OCI-LY1 (cell line): ENCODE measurements around the gene MYRF.

Source experiments
- H2AFZ ChIP-seq: fragments of 200-600 bp; sonication (generic), shearing (Covaris generic); 2 replicates; pipeline ENCODE4 v1.6.0; 2014; ENCODE audit warnings: antibody characterized with exemption, mild to moderate bottlenecking, low read length
- H3F3A ChIP-seq: fragments of 200-600 bp; sonication (generic), shearing (Covaris generic); 2 replicates; pipeline ENCODE4 v1.6.0; 2014; ENCODE audit warnings: mild to moderate bottlenecking, antibody characterized with exemption, low read length, moderate library complexity; ENCODE audit not compliant: insufficient read depth
- H3K27ac ChIP-seq: fragments of 200-600 bp; sonication (generic); 2 replicates; pipeline ENCODE4 v1.5.1; 2014; ENCODE audit warnings: low read length, mixed run types, mild to moderate bottlenecking, low read depth; ENCODE audit not compliant: poor library complexity, severe bottlenecking
- H3K27me3 ChIP-seq: fragments of 200-600 bp; sonication (generic); 2 replicates; pipeline ENCODE4 v1.6.0; 2014; ENCODE audit warnings: antibody characterized with exemption, mild to moderate bottlenecking, low read length, moderate library complexity; ENCODE audit not compliant: insufficient read depth
- H3K36me3 ChIP-seq: fragments of 200-600 bp; sonication (generic); 2 replicates; pipeline ENCODE4 v1.6.1; 2014; ENCODE audit warnings: mild to moderate bottlenecking, antibody characterized with exemption, low read length, moderate library complexity, mixed read lengths; ENCODE audit not compliant: insufficient read depth
- H3K4me1 ChIP-seq: fragments of 200-600 bp; sonication (generic); 2 replicates; pipeline ENCODE4 v1.5.1; 2014; ENCODE audit warnings: mild to moderate bottlenecking, low read length, moderate library complexity; ENCODE audit not compliant: insufficient read depth, severe bottlenecking
- H3K4me2 ChIP-seq: fragments of 200-600 bp; sonication (generic), shearing (Covaris generic); 2 replicates; pipeline ENCODE4 v1.6.1; 2014; ENCODE audit warnings: low read length
- H3K4me3 ChIP-seq: fragments of 200-600 bp; sonication (generic); 2 replicates; pipeline ENCODE4 v1.5.1; 2014; ENCODE audit warnings: low read length, low read depth, mild to moderate bottlenecking, mixed read lengths; ENCODE audit not compliant: poor library complexity, severe bottlenecking
- H3K79me2 ChIP-seq: fragments of 200-600 bp; shearing (Covaris generic); 2 replicates; pipeline ENCODE4 v1.6.1; 2016; ENCODE audit warnings: mixed run types, low read length, mixed read lengths; ENCODE audit not compliant: insufficient read depth
- H3K9ac ChIP-seq: fragments of 200-600 bp; sonication (generic), shearing (Covaris generic); 2 replicates; pipeline ENCODE4 v1.6.1; 2014; ENCODE audit warnings: mild to moderate bottlenecking, low read length, mixed read lengths
- H3K9me2 ChIP-seq: fragments of 200-600 bp; sonication (generic), shearing (Covaris generic); 2 replicates; pipeline ENCODE4 v1.6.1; 2014; ENCODE audit warnings: low read depth, mild to moderate bottlenecking, low read length, mixed read lengths
- H3K9me3 ChIP-seq: fragments of 200-600 bp; shearing (Covaris generic); 2 replicates; pipeline ENCODE4 v1.6.1; 2014; ENCODE audit warnings: low read length, mixed read lengths
- H4K20me1 ChIP-seq: fragments of 200-600 bp; sonication (generic), shearing (Covaris generic); 2 replicates; pipeline ENCODE4 v1.6.0; 2016; ENCODE audit warnings: mild to moderate bottlenecking, low read length; ENCODE audit not compliant: insufficient read depth
- EZH2 ChIP-seq: fragments of 200-600 bp; sonication (generic), shearing (Covaris generic); IDR thresholded peaks from 2 replicates; pipeline ENCODE4 v1.8.0; 2017; ENCODE audit warnings: borderline replicate concordance, mixed run types, mild to moderate bottlenecking, antibody characterized with exemption, low read length, moderate library complexity, mixed read lengths
- TF ChIP-seq, protein P1 (sequence below): fragments of 200-600 bp; sonication (generic), shearing (Covaris generic); IDR thresholded peaks from 2 replicates; pipeline ENCODE4 v1.5.1; 2017; ENCODE audit warnings: mild to moderate bottlenecking, antibody characterized with exemption, low read length, moderate library complexity, mixed read lengths

MYRF gene

DNA sequence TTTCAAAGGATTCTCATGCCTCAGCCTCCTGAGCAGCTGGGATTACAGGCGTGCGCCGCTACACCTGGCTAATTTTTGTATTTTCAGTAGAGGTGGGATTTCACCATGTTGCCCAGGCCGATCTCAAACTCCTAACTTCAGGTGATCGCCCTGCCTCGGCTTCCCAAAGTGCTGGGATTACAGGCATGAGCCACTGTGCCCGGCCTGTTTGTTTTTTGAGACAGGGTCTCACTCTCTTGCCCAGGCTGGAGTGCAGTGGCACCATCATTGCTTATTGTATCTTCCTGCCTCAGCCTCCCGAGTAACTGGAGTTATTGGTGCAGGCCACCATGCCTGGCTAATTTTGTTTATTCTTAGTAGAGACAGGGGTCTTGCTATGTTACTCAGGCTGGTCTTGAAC lies 83.8 kb downstream of the MYRF start:
- no peaks in the 10 kb centered on the region for H3K9me2 ChIP-seq
- H3K9me3 ChIP-seq: no peaks in the 10 kb centered on the region
- no peak overlapping the region for H3K4me2 ChIP-seq
- H3F3A ChIP-seq: no peaks in the 10 kb centered on the region
- H3K27ac ChIP-seq: peak overlapping the region; percentile 96
- no peaks in the 10 kb centered on the region for H3K27me3 ChIP-seq
- no peaks in the 10 kb centered on the region for H4K20me1 ChIP-seq
- no peak for TF ChIP-seq EZH2
- TF ChIP-seq, protein P1, sequence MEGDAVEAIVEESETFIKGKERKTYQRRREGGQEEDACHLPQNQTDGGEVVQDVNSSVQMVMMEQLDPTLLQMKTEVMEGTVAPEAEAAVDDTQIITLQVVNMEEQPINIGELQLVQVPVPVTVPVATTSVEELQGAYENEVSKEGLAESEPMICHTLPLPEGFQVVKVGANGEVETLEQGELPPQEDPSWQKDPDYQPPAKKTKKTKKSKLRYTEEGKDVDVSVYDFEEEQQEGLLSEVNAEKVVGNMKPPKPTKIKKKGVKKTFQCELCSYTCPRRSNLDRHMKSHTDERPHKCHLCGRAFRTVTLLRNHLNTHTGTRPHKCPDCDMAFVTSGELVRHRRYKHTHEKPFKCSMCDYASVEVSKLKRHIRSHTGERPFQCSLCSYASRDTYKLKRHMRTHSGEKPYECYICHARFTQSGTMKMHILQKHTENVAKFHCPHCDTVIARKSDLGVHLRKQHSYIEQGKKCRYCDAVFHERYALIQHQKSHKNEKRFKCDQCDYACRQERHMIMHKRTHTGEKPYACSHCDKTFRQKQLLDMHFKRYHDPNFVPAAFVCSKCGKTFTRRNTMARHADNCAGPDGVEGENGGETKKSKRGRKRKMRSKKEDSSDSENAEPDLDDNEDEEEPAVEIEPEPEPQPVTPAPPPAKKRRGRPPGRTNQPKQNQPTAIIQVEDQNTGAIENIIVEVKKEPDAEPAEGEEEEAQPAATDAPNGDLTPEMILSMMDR: no peak
- peaks cover 24% of the 10 kb centered on the region for H3K36me3 ChIP-seq
- H2AFZ ChIP-seq: no peak overlapping the region
- H3K4me1 ChIP-seq: peaks cover 44% of the 10 kb centered on the region
- H3K79me2 ChIP-seq: no peaks in the 10 kb centered on the region
- no peak overlapping the region for H3K9ac ChIP-seq
- no peak overlapping the region for H3K4me3 ChIP-seq

DNA sequence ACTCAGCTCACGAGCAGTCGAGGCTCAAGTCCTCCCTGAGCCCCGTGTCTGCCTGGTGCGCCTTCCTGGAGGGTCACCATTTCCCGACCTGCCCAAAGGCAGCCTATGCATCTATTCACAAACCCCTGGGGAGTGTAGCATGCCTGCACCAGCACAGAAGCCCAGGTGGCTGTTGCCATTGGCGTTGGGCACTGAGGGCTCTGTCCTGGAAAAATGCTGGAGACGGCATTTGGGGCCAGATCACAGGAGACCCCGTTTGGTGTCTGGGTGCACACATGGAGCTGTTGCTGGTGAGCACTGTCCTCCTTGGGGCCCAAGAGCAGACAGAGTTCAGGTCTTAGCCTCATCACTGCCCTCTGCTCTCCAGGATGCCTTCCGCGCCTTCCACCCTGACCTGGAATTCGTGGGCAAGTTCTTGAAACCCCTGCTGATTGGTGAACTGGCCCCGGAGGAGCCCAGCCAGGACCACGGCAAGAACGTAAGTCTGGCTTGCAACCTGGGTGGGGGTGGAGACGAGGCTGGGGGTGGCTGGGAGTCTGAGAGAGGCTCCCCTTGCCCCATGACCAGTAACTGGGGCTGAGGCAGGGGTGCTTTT lies 85.1 kb downstream of the MYRF start:
- Histone ChIP-seq H3K79me2 (no peaks in the 10 kb centered on the region), H3K4me3 (no peak overlapping the region), H3K4me2 (no peak overlapping the region), H3K36me3 (peaks cover 37% of the 10 kb centered on the region), H3F3A (no peaks in the 10 kb centered on the region), H3K27ac (no peak overlapping the region), H3K4me1 (peaks cover 31% of the 10 kb centered on the region), H2AFZ (no peak overlapping the region), H3K9ac (no peak overlapping the region), H4K20me1 (no peaks in the 10 kb centered on the region), H3K27me3 (no peaks in the 10 kb centered on the region), H3K9me3 (no peaks in the 10 kb centered on the region), H3K9me2 (no peaks in the 10 kb centered on the region)
- TF ChIP-seq, protein P1: no peak
- TF ChIP-seq EZH2: no peak
